ENCODE data around the gene ADNP2.

DNA sequence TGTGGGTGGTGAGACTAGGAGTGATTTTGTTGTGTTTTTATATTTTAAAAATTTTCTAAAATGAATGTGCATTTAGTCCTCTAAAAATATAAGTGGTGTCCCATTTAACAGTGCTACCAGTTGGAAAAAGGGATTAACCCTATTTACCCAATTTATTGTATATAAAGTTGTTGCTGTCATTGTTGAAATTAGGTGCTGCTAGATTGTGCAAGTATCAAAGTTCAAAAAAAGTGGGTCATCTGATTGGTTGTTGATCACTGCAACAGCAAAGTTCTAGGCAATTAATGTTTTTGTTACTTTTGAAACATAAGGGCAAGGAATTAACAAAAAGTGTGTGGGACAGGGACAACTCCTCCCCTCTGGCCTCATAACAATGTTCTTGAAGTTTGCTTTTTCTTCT is 40.6 kb downstream of the ADNP2 start:
- no peak for TF ChIP-seq POLR2AphosphoS5 (IDR thresholded peaks at IDR 0.05; ENCODE audit: borderline replicate concordance, low read depth, low read length)
- no peak for TF ChIP-seq EZH2 (IDR thresholded peaks at IDR 0.05)

Data from SK-N-MC (cell line).